ENCODE measurements around the gene SPZ1. TPM values are rescaled to one million over a fixed set of nuclear protein-coding genes. Genes with fewer than 3 reads are reported as not detected.
"Not testable (repeated sequence)": the region's sequence is repeated elsewhere in the genome, so short reads cannot be mapped to it uniquely, and the experiment has no call there.

SPZ1 gene
- total RNA-seq (not detected), total RNA-seq (0 reads per million in 2 donors)

GRCh38 chr5:80319702-80320101, at the start of gene SPZ1:
Gene SPZ1 (plus strand): TSS chr5:80320002. CDS start chr5:80320216, 214 bp downstream.
- no peaks in the 10 kb centered on the region for H3K9me3 ChIP-seq (ENCODE audit: control insufficient read depth, low read length, poor library complexity, severe bottlenecking)
- no peak within 1 kb of the TSS for H3K27ac Mint-ChIP-seq
- H3K4me1 Mint-ChIP-seq, result no peaks in the 10 kb centered on the region
- no peak within 1 kb of the TSS for H3K4me3 Mint-ChIP-seq
- H3K27me3 Mint-ChIP-seq, result peaks cover 42% of the 10 kb centered on the region
- ATAC-seq (no peak), DNase-seq (no peak)
- H3K36me3 Mint-ChIP-seq (ENCODE audit: low read depth), result no peaks in the 10 kb centered on the region

DNA sequence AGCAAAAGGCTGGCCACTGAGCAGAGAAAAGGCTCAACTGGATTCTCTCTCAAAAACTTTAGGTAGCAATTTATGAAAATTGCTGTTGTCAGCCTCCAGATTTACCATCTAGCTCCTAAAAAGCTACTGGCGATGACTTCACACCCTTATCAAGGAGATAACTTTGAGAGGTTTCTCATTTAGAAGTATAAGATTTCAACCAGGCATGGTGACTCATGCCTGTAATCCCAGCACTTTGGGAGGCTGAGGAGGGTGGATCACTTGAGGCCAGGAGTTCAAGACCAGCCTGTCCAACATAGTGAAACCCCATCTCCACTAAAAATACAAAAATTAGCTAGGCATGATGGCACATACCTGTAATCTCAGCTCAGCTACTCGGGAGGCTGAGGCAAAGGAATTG, 49.3 kb upstream of the SPZ1 start:
- ATAC-seq; H3K36me3 Mint-ChIP-seq (ENCODE audit: low read depth); DNase-seq; H3K27me3 Mint-ChIP-seq; H3K9me3 ChIP-seq (ENCODE audit: control insufficient read depth, low read length, poor library complexity, severe bottlenecking); H3K4me3 Mint-ChIP-seq: not testable (repeated sequence)
- Mint-ChIP-seq H3K27ac (peak overlapping the region; percentile 92), H3K4me1 (peaks cover 18% of the 10 kb centered on the region)

GRCh38 chr5:80275347-80275746, 44.5 kb upstream of the SPZ1 start:
- DNase-seq, result no peak
- no peaks in the 10 kb centered on the region for H3K9me3 ChIP-seq (ENCODE audit: control insufficient read depth, low read length, poor library complexity, severe bottlenecking)
- Mint-ChIP-seq H3K4me1 (peaks cover 5% of the 10 kb centered on the region), H3K27me3 (no peaks in the 10 kb centered on the region), H3K27ac (no peak overlapping the region), H3K36me3 (ENCODE audit: low read depth) (no peaks in the 10 kb centered on the region), H3K4me3 (no peak overlapping the region)
- ATAC-seq, result no peak

GRCh38 chr5:80276186-80276585, 43.6 kb upstream of the SPZ1 start:
- Mint-ChIP-seq H3K36me3 (ENCODE audit: low read depth) (peaks cover 2% of the 10 kb centered on the region), H3K4me3 (no peak overlapping the region), H3K27me3 (no peaks in the 10 kb centered on the region), H3K4me1 (peaks cover 5% of the 10 kb centered on the region), H3K27ac (no peak overlapping the region)
- ATAC-seq (no peak), DNase-seq (no peak)
- no peaks in the 10 kb centered on the region for H3K9me3 ChIP-seq (ENCODE audit: control insufficient read depth, low read length, poor library complexity, severe bottlenecking)

GRCh38 chr5:80277191-80277590, 42.6 kb upstream of the SPZ1 start:
- ATAC-seq, result no peak
- H3K4me1 Mint-ChIP-seq, result peaks cover 5% of the 10 kb centered on the region

GRCh38 chr5:80282054-80282453, 37.7 kb upstream of the SPZ1 start:
- H3K27ac Mint-ChIP-seq, result peak overlapping the region; percentile 19
- H3K27me3 Mint-ChIP-seq, result no peaks in the 10 kb centered on the region
- H3K9me3 ChIP-seq (ENCODE audit: control insufficient read depth, low read length, poor library complexity, severe bottlenecking), result no peaks in the 10 kb centered on the region
- peaks cover 12% of the 10 kb centered on the region for H3K4me1 Mint-ChIP-seq
- DNase-seq (no peak), ATAC-seq (no peak)
- H3K4me3 Mint-ChIP-seq, result no peak overlapping the region
- H3K36me3 Mint-ChIP-seq (ENCODE audit: low read depth), result peaks cover 2% of the 10 kb centered on the region

More at GRCh38 chr5:80277191-80277590, 42.6 kb upstream of the SPZ1 start:
- Mint-ChIP-seq H3K4me3 (no peak overlapping the region), H3K36me3 (ENCODE audit: low read depth) (peaks cover 2% of the 10 kb centered on the region), H3K27ac (no peak overlapping the region), H3K27me3 (no peaks in the 10 kb centered on the region)
- DNase-seq, result no peak
- no peaks in the 10 kb centered on the region for H3K9me3 ChIP-seq (ENCODE audit: control insufficient read depth, low read length, poor library complexity, severe bottlenecking)

GRCh38 chr5:80283360-80283759, 36.4 kb upstream of the SPZ1 start:
- Mint-ChIP-seq H3K27ac (no peak overlapping the region), H3K4me1 (peaks cover 12% of the 10 kb centered on the region), H3K36me3 (ENCODE audit: low read depth) (peaks cover 2% of the 10 kb centered on the region), H3K27me3 (no peaks in the 10 kb centered on the region), H3K4me3 (no peak overlapping the region)
- H3K9me3 ChIP-seq (ENCODE audit: control insufficient read depth, low read length, poor library complexity, severe bottlenecking), result no peaks in the 10 kb centered on the region
- ATAC-seq (no peak), DNase-seq (no peak)

GRCh38 chr5:80284720-80285119, 35.1 kb upstream of the SPZ1 start:
- H3K27ac Mint-ChIP-seq, result peak overlapping the region; percentile 78
- peaks cover 2% of the 10 kb centered on the region for H3K36me3 Mint-ChIP-seq (ENCODE audit: low read depth)
- H3K9me3 ChIP-seq (ENCODE audit: control insufficient read depth, low read length, poor library complexity, severe bottlenecking), result no peaks in the 10 kb centered on the region
- H3K4me3 Mint-ChIP-seq, result peak overlapping the region; percentile 63
- peaks cover 12% of the 10 kb centered on the region for H3K4me1 Mint-ChIP-seq
- H3K27me3 Mint-ChIP-seq, result no peaks in the 10 kb centered on the region
- ATAC-seq (peak; percentile 77), DNase-seq (no peak)

- ATAC-seq (no peak), DNase-seq (no peak)
- H3K9me3 ChIP-seq (ENCODE audit: control insufficient read depth, low read length, poor library complexity, severe bottlenecking), result no peaks in the 10 kb centered on the region
- Mint-ChIP-seq H3K4me3 (no peak overlapping the region), H3K27ac (no peak overlapping the region), H3K36me3 (ENCODE audit: low read depth) (peaks cover 3% of the 10 kb centered on the region), H3K27me3 (no peaks in the 10 kb centered on the region), H3K4me1 (peaks cover 12% of the 10 kb centered on the region)
Measured at GRCh38 chr5:80288177-80288576, 31.6 kb upstream of the SPZ1 start.

- no peak for ATAC-seq
- H3K9me3 ChIP-seq (ENCODE audit: control insufficient read depth, low read length, poor library complexity, severe bottlenecking), result no peaks in the 10 kb centered on the region
- Mint-ChIP-seq H3K27ac (no peak overlapping the region), H3K27me3 (no peaks in the 10 kb centered on the region), H3K4me3 (no peak overlapping the region), H3K4me1 (peaks cover 12% of the 10 kb centered on the region), H3K36me3 (ENCODE audit: low read depth) (peaks cover 3% of the 10 kb centered on the region)
- no peak for DNase-seq
Measured at GRCh38 chr5:80289320-80289719, 30.5 kb upstream of the SPZ1 start.

DNA sequence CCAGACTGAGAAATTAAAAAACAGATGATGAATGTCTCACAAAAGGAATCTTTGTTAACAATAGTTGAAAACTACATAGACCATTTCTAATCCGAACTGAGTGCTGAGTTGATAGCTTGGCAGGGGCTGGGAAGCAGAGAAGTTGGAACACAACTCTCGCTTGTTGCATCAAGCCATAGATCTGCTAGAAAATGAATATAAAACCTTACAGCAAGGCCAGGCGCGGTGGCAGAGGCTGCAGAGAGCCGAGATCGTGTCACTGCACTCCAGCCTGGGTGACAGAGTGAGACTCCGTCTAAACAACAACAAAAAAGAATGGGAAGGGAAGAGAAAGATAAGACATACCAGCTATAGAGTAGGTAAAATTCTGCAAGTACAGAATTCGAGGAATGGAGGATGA, 28.0 kb upstream of the SPZ1 start:
- Mint-ChIP-seq H3K4me1 (peaks cover 7% of the 10 kb centered on the region), H3K27me3 (no peaks in the 10 kb centered on the region), H3K4me3 (no peak overlapping the region), H3K36me3 (ENCODE audit: low read depth) (peaks cover 3% of the 10 kb centered on the region), H3K27ac (no peak overlapping the region)
- ATAC-seq (no peak), DNase-seq (no peak)
- H3K9me3 ChIP-seq (ENCODE audit: control insufficient read depth, low read length, poor library complexity, severe bottlenecking), result no peaks in the 10 kb centered on the region

- H3K27ac Mint-ChIP-seq, result no peak overlapping the region
- H3K4me3 Mint-ChIP-seq, result no peak overlapping the region
- H3K9me3 ChIP-seq (ENCODE audit: control insufficient read depth, low read length, poor library complexity, severe bottlenecking), result no peaks in the 10 kb centered on the region
- peaks cover 5% of the 10 kb centered on the region for H3K4me1 Mint-ChIP-seq
- H3K27me3 Mint-ChIP-seq, result no peaks in the 10 kb centered on the region
- H3K36me3 Mint-ChIP-seq (ENCODE audit: low read depth), result peaks cover 3% of the 10 kb centered on the region
- DNase-seq (no peak), ATAC-seq (no peak)
Measured at GRCh38 chr5:80296121-80296520, 23.7 kb upstream of the SPZ1 start.

DNA sequence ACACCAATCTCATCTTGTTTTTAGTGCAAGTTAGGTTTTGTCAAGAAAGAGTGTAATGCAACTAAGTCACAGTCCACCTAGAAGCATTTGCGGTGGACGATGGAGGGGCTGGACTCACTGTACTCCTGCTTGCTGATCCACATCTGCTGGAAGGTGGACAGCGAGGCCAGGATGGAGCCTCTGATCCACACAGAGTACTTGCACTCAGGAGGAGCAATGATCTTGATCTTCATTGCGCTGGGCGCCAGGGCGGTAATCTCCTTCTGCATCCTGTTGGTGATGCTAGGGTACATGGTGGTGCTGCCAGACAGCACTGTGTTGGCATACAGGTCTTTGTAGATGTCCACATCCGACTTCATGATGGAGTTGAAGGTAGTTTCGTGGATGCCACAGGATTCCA, 20.2 kb upstream of the SPZ1 start:
- no peak for DNase-seq
- H3K4me1 Mint-ChIP-seq, result peaks cover 4% of the 10 kb centered on the region
- H3K36me3 Mint-ChIP-seq (ENCODE audit: low read depth), result no peaks in the 10 kb centered on the region
- no peaks in the 10 kb centered on the region for H3K27me3 Mint-ChIP-seq
- no peaks in the 10 kb centered on the region for H3K9me3 ChIP-seq (ENCODE audit: control insufficient read depth, low read length, poor library complexity, severe bottlenecking)
- H3K4me3 Mint-ChIP-seq, result no peak overlapping the region
- no peak overlapping the region for H3K27ac Mint-ChIP-seq
- ATAC-seq, result no peak

GRCh38 chr5:80300125-80300524, 19.7 kb upstream of the SPZ1 start:
- Mint-ChIP-seq H3K36me3 (ENCODE audit: low read depth) (no peaks in the 10 kb centered on the region), H3K27ac (no peak overlapping the region), H3K4me1 (no peaks in the 10 kb centered on the region), H3K4me3 (no peak overlapping the region), H3K27me3 (no peaks in the 10 kb centered on the region)
- H3K9me3 ChIP-seq (ENCODE audit: control insufficient read depth, low read length, poor library complexity, severe bottlenecking), result no peaks in the 10 kb centered on the region
- no peak for DNase-seq
- ATAC-seq, result no peak

Data from T-helper 17 cell (primary cell).